NCI-H1417 (cell line): ENCODE results near the gene HEBP1.

Experiments used
- DNase-seq, 3 experiments: peaks; one replicate each; lab custom pipeline; 2025; lab: John Stamatoyannopoulos, UW

The HEBP1 gene

GRCh38 chr12:12951504-12951903 is 48.6 kb downstream of the HEBP1 start:
- DNase-seq, result no peak

- DNase-seq, result no peak
Measured at GRCh38 chr12:12947902-12948301, 52.2 kb downstream of the HEBP1 start.

- no peak for DNase-seq
Measured at GRCh38 chr12:12946686-12947355, 53.2 kb downstream of the HEBP1 start.

GRCh38 chr12:12945591-12945990 is 54.5 kb downstream of the HEBP1 start:
- DNase-seq, result no peak

- DNase-seq, result no peak
Measured at GRCh38 chr12:12943586-12944260, 56.3 kb downstream of the HEBP1 start.

- DNase-seq, result no peak
Measured at GRCh38 chr12:12941450-12942350, 58.4 kb downstream of the HEBP1 start.

- DNase-seq, result no peak
Measured at GRCh38 chr12:12939888-12940287, 60.2 kb downstream of the HEBP1 start.

- DNase-seq, result no peak
Measured at GRCh38 chr12:12938541-12938940, 61.5 kb downstream of the HEBP1 start.

- no peak for DNase-seq
Measured at GRCh38 chr12:12936983-12937491, 63.0 kb downstream of the HEBP1 start.

GRCh38 chr12:12934556-12934955 is 65.5 kb downstream of the HEBP1 start:
- DNase-seq, result peak in 2 of 3 experiments; percentile 28 to 62

- DNase-seq, result no peak
Measured at GRCh38 chr12:12933742-12934141, 66.3 kb downstream of the HEBP1 start.

- no peak for DNase-seq
Measured at GRCh38 chr12:12930633-12931219, 69.3 kb downstream of the HEBP1 start.

GRCh38 chr12:12929696-12930095 is 70.4 kb downstream of the HEBP1 start:
- DNase-seq, result no peak

- peak in 2 of 3 experiments; percentile 74 to 91 for DNase-seq
Measured at GRCh38 chr12:12927211-12928079, 72.6 kb downstream of the HEBP1 start.

GRCh38 chr12:12926571-12927071 is 73.4 kb downstream of the HEBP1 start:
- DNase-seq, result no peak

GRCh38 chr12:12925388-12925787 is 74.7 kb downstream of the HEBP1 start:
- DNase-seq, result no peak
